Calu3 (cell line): ENCODE results near the gene DDX52. TPM values are rescaled to one million over a fixed set of nuclear protein-coding genes. Genes with fewer than 3 reads are reported as not detected.

Experiments used
- BruUV-seq: library from RNA; stranded (reverse); fragments of 400-500 nt; replicated peaks from 2 replicates; lab custom pipeline; 2021; lab: Mats Ljungman, UMichigan
- CTCF ChIA-PET: fragments of 300-600 bp; sonication (Branson Sonifier 250); formaldehyde crosslinking; loops from one replicate; lab custom pipeline; 2022; ENCODE audit warnings: antibody characterized with exemption; lab: Charles Lee
- DNase-seq: peaks from one replicate; pipeline ENCODE4 v3.0.0; 2022
- H3K27ac Mint-ChIP-seq: one replicate; pipeline ENCODE4 v1.8.0; 2022; ENCODE audit warnings: mixed read lengths; ENCODE audit not compliant: unreplicated experiment
- H3K27me3 Mint-ChIP-seq: one replicate; pipeline ENCODE4 v1.8.0; 2022; ENCODE audit warnings: mixed read lengths; ENCODE audit not compliant: unreplicated experiment
- H3K36me3 Mint-ChIP-seq: one replicate; pipeline ENCODE4 v1.8.0; 2022; ENCODE audit warnings: mild to moderate bottlenecking, moderate library complexity, mixed read lengths; ENCODE audit not compliant: insufficient read depth, unreplicated experiment
- H3K4me1 Mint-ChIP-seq: one replicate; pipeline ENCODE4 v1.8.0; 2022; ENCODE audit warnings: mild to moderate bottlenecking, low read depth, mixed read lengths; ENCODE audit not compliant: unreplicated experiment
- H3K4me3 Mint-ChIP-seq: one replicate; pipeline ENCODE4 v1.8.0; 2022; ENCODE audit warnings: mild to moderate bottlenecking, low read depth, moderate library complexity, mixed read lengths; ENCODE audit not compliant: unreplicated experiment
- H3K9me3 Mint-ChIP-seq: one replicate; pipeline ENCODE4 v1.8.0; 2022; ENCODE audit warnings: low read depth, mixed read lengths; ENCODE audit not compliant: unreplicated experiment
- intact Hi-C: fragments of 100-400 bp; cut with micrococcal nuclease; formaldehyde crosslinking; loops from one replicate; pipeline ENCODE4 v1.10.0; 2022; ENCODE audit not compliant: unreplicated experiment
- total RNA-seq: library from RNA; stranded (reverse); gene quantifications from 2 replicates; pipeline ENCODE4 v1.2.3, GENCODE V29; 2022
- TF ChIP-seq, protein P1 (sequence below): fragments of 200-600 bp; IDR thresholded peaks from one replicate; pipeline ENCODE4 v1.8.0; 2022; ENCODE audit warnings: antibody characterized with exemption; ENCODE audit not compliant: unreplicated experiment

DDX52 gene
- total RNA-seq, 1 experiment from 2014 or later: 137 TPM

DNA sequence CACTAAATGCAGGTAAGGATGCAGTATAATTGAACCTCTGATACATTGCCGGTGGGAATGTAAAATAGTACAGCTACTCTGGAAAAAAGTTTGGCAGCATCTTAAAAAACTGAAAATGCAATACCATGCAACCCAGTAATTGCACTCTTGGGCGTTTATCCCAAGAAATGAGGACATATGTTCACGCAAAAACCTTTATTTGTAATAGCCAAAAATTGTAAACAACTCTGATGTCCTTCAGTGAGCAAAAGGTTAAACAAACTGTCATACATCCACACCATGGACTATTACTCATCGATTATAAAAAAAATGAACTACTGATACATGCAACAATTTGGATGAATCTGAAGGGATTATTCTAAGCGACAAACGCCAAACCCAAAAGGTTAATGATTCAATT is 51.0 kb downstream of the DDX52 start:
- Mint-ChIP-seq H3K36me3 (peaks cover 23% of the 10 kb centered on the region), H3K4me1 (no peaks in the 10 kb centered on the region), H3K4me3 (no peak overlapping the region), H3K27me3 (no peaks in the 10 kb centered on the region), H3K27ac (no peak overlapping the region), H3K9me3 (no peaks in the 10 kb centered on the region)
- no TSS peak for BruUV-seq
- TF ChIP-seq, protein P1, sequence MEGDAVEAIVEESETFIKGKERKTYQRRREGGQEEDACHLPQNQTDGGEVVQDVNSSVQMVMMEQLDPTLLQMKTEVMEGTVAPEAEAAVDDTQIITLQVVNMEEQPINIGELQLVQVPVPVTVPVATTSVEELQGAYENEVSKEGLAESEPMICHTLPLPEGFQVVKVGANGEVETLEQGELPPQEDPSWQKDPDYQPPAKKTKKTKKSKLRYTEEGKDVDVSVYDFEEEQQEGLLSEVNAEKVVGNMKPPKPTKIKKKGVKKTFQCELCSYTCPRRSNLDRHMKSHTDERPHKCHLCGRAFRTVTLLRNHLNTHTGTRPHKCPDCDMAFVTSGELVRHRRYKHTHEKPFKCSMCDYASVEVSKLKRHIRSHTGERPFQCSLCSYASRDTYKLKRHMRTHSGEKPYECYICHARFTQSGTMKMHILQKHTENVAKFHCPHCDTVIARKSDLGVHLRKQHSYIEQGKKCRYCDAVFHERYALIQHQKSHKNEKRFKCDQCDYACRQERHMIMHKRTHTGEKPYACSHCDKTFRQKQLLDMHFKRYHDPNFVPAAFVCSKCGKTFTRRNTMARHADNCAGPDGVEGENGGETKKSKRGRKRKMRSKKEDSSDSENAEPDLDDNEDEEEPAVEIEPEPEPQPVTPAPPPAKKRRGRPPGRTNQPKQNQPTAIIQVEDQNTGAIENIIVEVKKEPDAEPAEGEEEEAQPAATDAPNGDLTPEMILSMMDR: no peak
- DNase-seq: no peak
- CTCF ChIA-PET: no interaction called here
- intact Hi-C loops: no loop called here

DNA sequence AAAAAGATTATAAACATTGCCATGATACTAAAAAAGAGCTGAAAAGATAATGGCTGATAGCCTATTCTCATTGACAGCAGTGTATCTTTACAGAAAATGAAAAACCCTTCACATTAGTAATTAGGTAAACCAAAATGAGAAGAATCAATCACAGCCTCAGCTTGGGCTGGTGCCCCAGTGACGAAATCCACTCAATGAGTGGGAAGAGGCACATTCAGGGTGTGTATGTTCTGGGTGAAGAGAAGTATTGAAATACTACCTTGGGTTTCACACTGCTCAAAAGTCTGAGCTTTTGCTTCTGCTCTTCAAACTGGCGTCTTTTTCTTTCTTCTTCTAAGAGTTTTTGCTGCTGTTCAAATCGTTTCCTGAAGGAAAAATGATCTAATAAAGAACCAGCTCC is 58.2 kb downstream of the DDX52 start:
- no peak overlapping the region for H3K27ac Mint-ChIP-seq
- H3K4me3 Mint-ChIP-seq: no peak overlapping the region
- no peaks in the 10 kb centered on the region for H3K9me3 Mint-ChIP-seq
- H3K36me3 Mint-ChIP-seq: peaks cover 22% of the 10 kb centered on the region
- intact Hi-C loops: no loop called here
- no peak for DNase-seq
- no peaks in the 10 kb centered on the region for H3K4me1 Mint-ChIP-seq
- H3K27me3 Mint-ChIP-seq: no peaks in the 10 kb centered on the region
- CTCF ChIA-PET: interaction anchor here (1.1 to 1.5 kb wide), 2 partner anchors 9 to 15 kb away, joined by 3 to 14 read pairs; no protein-coding TSS in a partner anchor
- TF ChIP-seq, protein P1: no peak
- no TSS peak for BruUV-seq

DNA sequence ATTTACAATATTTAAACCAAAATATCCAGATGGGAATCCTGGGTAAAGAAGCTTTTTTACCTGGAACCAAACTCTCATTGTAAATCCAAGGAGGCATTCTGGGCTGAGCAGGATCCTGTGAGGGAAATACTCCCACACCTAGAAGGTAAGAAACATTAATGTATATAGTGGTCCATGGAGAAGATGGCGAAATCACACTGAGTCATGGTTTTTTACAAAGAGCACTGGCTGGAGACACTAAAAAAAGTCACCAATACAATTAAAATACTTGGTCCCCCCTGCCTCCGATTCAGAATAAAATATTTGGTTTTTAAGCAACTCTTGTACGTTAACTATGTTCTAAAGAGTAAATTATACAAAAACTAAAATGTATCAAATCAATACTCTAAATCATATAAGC is 67.0 kb downstream of the DDX52 start:
- H3K9me3 Mint-ChIP-seq: peaks cover 6% of the 10 kb centered on the region
- BruUV-seq: no TSS peak
- intact Hi-C loops: loop anchor here (2.0 kb wide), 1 partner anchor 13 kb away; no protein-coding TSS in a partner anchor
- no peaks in the 10 kb centered on the region for H3K4me1 Mint-ChIP-seq
- H3K4me3 Mint-ChIP-seq: no peak overlapping the region
- no peak overlapping the region for H3K27ac Mint-ChIP-seq
- CTCF ChIA-PET: interaction anchor here (0.8 kb wide), 1 partner anchor 791 kb away, joined by 7 read pairs; no protein-coding TSS in a partner anchor
- TF ChIP-seq, protein P1: no peak
- H3K36me3 Mint-ChIP-seq: peaks cover 49% of the 10 kb centered on the region
- no peak for DNase-seq
- no peaks in the 10 kb centered on the region for H3K27me3 Mint-ChIP-seq

DNA sequence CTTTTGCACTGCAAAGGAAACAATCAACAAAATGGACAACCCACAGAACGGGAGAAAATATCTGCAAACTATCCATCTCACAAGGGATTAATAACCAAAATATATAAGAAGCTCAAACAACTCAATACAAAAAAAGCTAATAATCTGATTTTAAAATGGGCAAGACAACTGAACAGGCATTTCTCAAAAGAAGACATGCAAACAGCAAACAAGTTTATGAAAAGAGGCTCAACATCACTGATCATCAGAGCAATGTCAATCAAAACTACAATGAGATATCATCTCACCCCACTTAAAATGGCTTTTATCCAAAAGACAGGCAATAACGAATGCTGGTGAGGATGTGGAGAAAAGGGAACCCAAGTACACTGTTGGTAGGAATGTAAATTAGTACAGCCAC is 68.8 kb downstream of the DDX52 start:
- no peak for DNase-seq
- CTCF ChIA-PET: no interaction called here
- Mint-ChIP-seq H3K4me3 (no peak overlapping the region), H3K27me3 (no peaks in the 10 kb centered on the region), H3K36me3 (peaks cover 46% of the 10 kb centered on the region), H3K4me1 (no peaks in the 10 kb centered on the region), H3K27ac (no peak overlapping the region), H3K9me3 (peaks cover 6% of the 10 kb centered on the region)
- no TSS peak for BruUV-seq
- intact Hi-C loops: no loop called here
- TF ChIP-seq, protein P1: no peak
